Measurements from ENCODE around the gene F2R. TPM values are rescaled to one million over a fixed set of nuclear protein-coding genes. Genes with fewer than 3 reads are reported as not detected.

Gene F2R
- total and polyA plus RNA-seq, 2 of the 13 experiments (the other 11 are each of a cell fraction or from before 2014, with no cell fraction given), result 8.3 to 12.3 TPM

- H3K4me1 ChIP-seq (ENCODE audit: insufficient read depth, low read length), result peaks cover 30% of the 10 kb centered on the region
- intact Hi-C loops (cut with micrococcal nuclease; ENCODE audit: unreplicated experiment), result no loop called here
- FAIRE-seq, result no peak
- no peak overlapping the region for H3K4me3 ChIP-seq (replicated peaks in 1 of 3; ENCODE audit: insufficient read depth in 1 of 3, low read depth in 2 of 3, low read length in 3 of 3)
- H3K27ac ChIP-seq (ENCODE audit: extremely low read length, insufficient read depth, low read length), result no peak overlapping the region
- 93% methylated on average over 2 of the region's 2 CpGs for WGBS (ENCODE audit: low lambda C conversion rate)
- no peaks in the 10 kb centered on the region for H4K20me1 ChIP-seq (ENCODE audit: insufficient read depth, low read length)
- no peak overlapping the region for H3K9ac ChIP-seq (ENCODE audit: insufficient read depth, low read depth, low read length)
- H2AFZ ChIP-seq (ENCODE audit: low read length), result no peak overlapping the region
- H3K27me3 ChIP-seq (ENCODE audit: control insufficient read depth in 1 of 2, insufficient read depth in 2 of 2, low read length in 2 of 2), result no peaks in the 10 kb centered on the region
- ChIA-PET CTCF (ENCODE audit: low intra/inter-chr PET ratio, low total read pairs) (no interaction called here), POLR2A (no interaction called here)
- in situ Hi-C loops (cut with HindIII; ENCODE audit: extremely low pct_ligation_motif_present, low pct_unique_long_range_greater_than_20kb), result no loop called here
- no peak overlapping the region for H3K4me2 ChIP-seq (ENCODE audit: low read depth, low read length)
- DNase-seq (ENCODE audit: low spot score), result no peak
- no peaks in the 10 kb centered on the region for H3K79me2 ChIP-seq (ENCODE audit: insufficient read depth, low read length)
- TF ChIP-seq ZNF383 (CRISPR knock-in tag; IDR thresholded peaks at IDR 0.05; ENCODE audit: borderline replicate concordance) (no peak), GPN1 (CRISPR knock-in tag; IDR thresholded peaks at IDR 0.05; ENCODE audit: borderline replicate concordance) (no peak), ZSCAN29 (CRISPR knock-in tag; conservative IDR thresholded peaks at IDR 0.05) (no peak), KLF16 (CRISPR knock-in tag; IDR thresholded peaks at IDR 0.05) (no peak), ZNF501 (CRISPR knock-in tag; IDR thresholded peaks at IDR 0.05) (no peak)
- TF ChIP-seq, protein P1, sequence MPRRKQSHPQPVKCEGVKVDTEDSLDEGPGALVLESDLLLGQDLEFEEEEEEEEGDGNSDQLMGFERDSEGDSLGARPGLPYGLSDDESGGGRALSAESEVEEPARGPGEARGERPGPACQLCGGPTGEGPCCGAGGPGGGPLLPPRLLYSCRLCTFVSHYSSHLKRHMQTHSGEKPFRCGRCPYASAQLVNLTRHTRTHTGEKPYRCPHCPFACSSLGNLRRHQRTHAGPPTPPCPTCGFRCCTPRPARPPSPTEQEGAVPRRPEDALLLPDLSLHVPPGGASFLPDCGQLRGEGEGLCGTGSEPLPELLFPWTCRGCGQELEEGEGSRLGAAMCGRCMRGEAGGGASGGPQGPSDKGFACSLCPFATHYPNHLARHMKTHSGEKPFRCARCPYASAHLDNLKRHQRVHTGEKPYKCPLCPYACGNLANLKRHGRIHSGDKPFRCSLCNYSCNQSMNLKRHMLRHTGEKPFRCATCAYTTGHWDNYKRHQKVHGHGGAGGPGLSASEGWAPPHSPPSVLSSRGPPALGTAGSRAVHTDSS (CRISPR knock-in tag; conservative IDR thresholded peaks at IDR 0.05), result no peak
- H3K9me3 ChIP-seq (ENCODE audit: low read length), result no peaks in the 10 kb centered on the region
- H3K36me3 ChIP-seq (replicated peaks in 1 of 2; ENCODE audit: control insufficient read depth in 1 of 2, insufficient read depth in 2 of 2, low read length in 2 of 2), result peaks cover 4 to 18% of the 10 kb centered on the region in 2 experiments; a peak in 3 of 5 replicates
- no peak for ATAC-seq
- BruUV-seq (replicated peaks), result no TSS peak
Observed at GRCh38 chr5:76682387-76682786, 33.5 kb upstream of the F2R start.
